ENCODE measurements around the gene RXRA.

Gene RXRA

DNA sequence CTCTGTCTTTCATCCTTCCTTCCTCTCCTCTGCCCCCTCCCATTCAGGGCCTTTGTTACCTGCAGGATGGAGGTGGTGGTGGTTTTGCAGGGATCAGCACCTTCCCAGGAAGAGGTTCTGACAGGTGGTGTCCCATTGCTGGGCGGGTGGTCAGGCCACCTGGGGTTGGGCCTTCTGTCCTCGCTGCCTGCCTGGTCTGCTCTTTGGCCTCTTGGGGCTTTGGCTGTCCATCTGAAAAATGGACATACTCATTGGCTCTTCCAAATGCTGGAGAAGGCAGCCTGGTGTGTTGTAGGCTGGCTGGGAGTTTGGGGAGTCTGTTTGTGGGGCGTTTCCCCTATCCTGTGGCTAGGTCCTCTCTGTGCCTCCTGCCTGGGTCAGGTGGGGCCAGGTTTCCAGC, 4.3 kb downstream of the RXRA start:
- Histone ChIP-seq H2AK5ac (ENCODE audit: low read length, severe bottlenecking) (peak overlapping the region; percentile 1), H2BK5ac (ENCODE audit: low read depth, low read length, poor library complexity, severe bottlenecking) (no peak overlapping the region), H3K9ac (ENCODE audit: low read length) (peak overlapping the region; percentile 92), H3K36me3 (ENCODE audit: control insufficient read depth in 1 of 2, insufficient read depth in 2 of 2, low read depth in 1 of 2, low read length in 2 of 2) (no peaks in the 10 kb centered on the region), H3K4me3 (ENCODE audit: insufficient read depth in 1 of 2, low read depth in 1 of 2, low read length in 2 of 2) (no peak overlapping the region), H3K27me3 (ENCODE audit: control insufficient read depth in 1 of 2, insufficient read depth in 1 of 2, low read length in 2 of 2) (no peaks in the 10 kb centered on the region), H3K4me1 (ENCODE audit: control insufficient read depth, insufficient read depth, low read depth, low read length) (peaks cover 85% of the 10 kb centered on the region), H3K23ac (ENCODE audit: low read length in 2 of 2) (no peak overlapping the region), H2BK15ac (ENCODE audit: low read depth, poor library complexity, severe bottlenecking) (no peak overlapping the region), H3K4me2 (ENCODE audit: low read length, poor library complexity, severe bottlenecking) (no peak overlapping the region), H4K8ac (ENCODE audit: low read length) (no peak overlapping the region), H2AFZ (ENCODE audit: low read depth, low read length) (no peak overlapping the region), H2BK12ac (ENCODE audit: low read length in 2 of 2) (no peak overlapping the region), H3K27ac (ENCODE audit: low read length, poor library complexity, severe bottlenecking) (no peak overlapping the region), H3K9me3 (ENCODE audit: control insufficient read depth, low read length) (no peaks in the 10 kb centered on the region), H4K91ac (ENCODE audit: low read length) (no peak overlapping the region), H3K14ac (ENCODE audit: low read length in 2 of 2) (no peak overlapping the region), H3K4ac (ENCODE audit: low read depth in 1 of 2, low read length in 2 of 2) (no peak overlapping the region), H3K79me1 (replicated peaks; ENCODE audit: low read length, poor library complexity, severe bottlenecking) (peaks cover 38% of the 10 kb centered on the region), H2BK120ac (ENCODE audit: low read depth, low read length) (no peak overlapping the region), H3K18ac (ENCODE audit: low read depth in 1 of 2, low read length in 2 of 2) (no peak overlapping the region)
- WGBS: 90% methylated on average over 3 of the region's 3 CpGs
- no peak for DNase-seq

GRCh38 chr9:134331186-134332025, 5.2 kb downstream of the RXRA start:
- Histone ChIP-seq H3K4me3 (ENCODE audit: insufficient read depth in 1 of 2, low read depth in 1 of 2, low read length in 2 of 2) (no peak overlapping the region), H3K27me3 (ENCODE audit: control insufficient read depth in 1 of 2, insufficient read depth in 1 of 2, low read length in 2 of 2) (no peaks in the 10 kb centered on the region), H2AK5ac (ENCODE audit: low read length, severe bottlenecking) (peak overlapping the region; percentile 26), H2BK15ac (ENCODE audit: low read depth, poor library complexity, severe bottlenecking) (no peak overlapping the region), H3K27ac (ENCODE audit: low read length, poor library complexity, severe bottlenecking) (no peak overlapping the region), H2BK12ac (ENCODE audit: low read length in 2 of 2) (no peak overlapping the region), H3K14ac (ENCODE audit: low read length in 2 of 2) (peak overlapping the region in 1 of 2 experiments; percentile 35), H3K4me1 (ENCODE audit: control insufficient read depth, insufficient read depth, low read depth, low read length) (peaks cover 91% of the 10 kb centered on the region), H2AFZ (ENCODE audit: low read depth, low read length) (no peak overlapping the region), H3K9me3 (ENCODE audit: control insufficient read depth, low read length) (no peaks in the 10 kb centered on the region), H3K4ac (ENCODE audit: low read depth in 1 of 2, low read length in 2 of 2) (peak overlapping the region in 1 of 2 experiments; percentile 18), H3K9ac (ENCODE audit: low read length) (no peak overlapping the region), H2BK120ac (ENCODE audit: low read depth, low read length) (no peak overlapping the region), H3K18ac (ENCODE audit: low read depth in 1 of 2, low read length in 2 of 2) (no peak overlapping the region), H4K91ac (ENCODE audit: low read length) (no peak overlapping the region), H3K36me3 (ENCODE audit: control insufficient read depth in 1 of 2, insufficient read depth in 2 of 2, low read depth in 1 of 2, low read length in 2 of 2) (no peaks in the 10 kb centered on the region), H4K8ac (ENCODE audit: low read length) (no peak overlapping the region), H3K79me1 (replicated peaks; ENCODE audit: low read length, poor library complexity, severe bottlenecking) (peaks cover 44% of the 10 kb centered on the region), H3K4me2 (ENCODE audit: low read length, poor library complexity, severe bottlenecking) (no peak overlapping the region), H3K23ac (ENCODE audit: low read length in 2 of 2) (no peak overlapping the region), H2BK5ac (ENCODE audit: low read depth, low read length, poor library complexity, severe bottlenecking) (no peak overlapping the region)
- DNase-seq: no peak
- WGBS: 97% methylated on average over 30 of the region's 30 CpGs

GRCh38 chr9:134332266-134332665, 6.0 kb downstream of the RXRA start:
- Histone ChIP-seq H3K4me1 (ENCODE audit: control insufficient read depth, insufficient read depth, low read depth, low read length) (peaks cover 96% of the 10 kb centered on the region), H2AK5ac (ENCODE audit: low read length, severe bottlenecking) (no peak overlapping the region), H4K91ac (ENCODE audit: low read length) (peak overlapping the region; percentile 52), H4K8ac (ENCODE audit: low read length) (no peak overlapping the region), H2BK120ac (ENCODE audit: low read depth, low read length) (no peak overlapping the region), H3K9ac (ENCODE audit: low read length) (no peak overlapping the region), H3K4me3 (ENCODE audit: insufficient read depth in 1 of 2, low read depth in 1 of 2, low read length in 2 of 2) (no peak overlapping the region), H3K18ac (ENCODE audit: low read depth in 1 of 2, low read length in 2 of 2) (no peak overlapping the region), H3K36me3 (ENCODE audit: control insufficient read depth in 1 of 2, insufficient read depth in 2 of 2, low read depth in 1 of 2, low read length in 2 of 2) (peaks cover 0 to 2% of the 10 kb centered on the region in 2 experiments), H3K9me3 (ENCODE audit: control insufficient read depth, low read length) (no peaks in the 10 kb centered on the region), H3K79me1 (replicated peaks; ENCODE audit: low read length, poor library complexity, severe bottlenecking) (peaks cover 48% of the 10 kb centered on the region), H2BK12ac (ENCODE audit: low read length in 2 of 2) (no peak overlapping the region), H3K4ac (ENCODE audit: low read depth in 1 of 2, low read length in 2 of 2) (no peak overlapping the region), H3K23ac (ENCODE audit: low read length in 2 of 2) (no peak overlapping the region), H3K27ac (ENCODE audit: low read length, poor library complexity, severe bottlenecking) (no peak overlapping the region), H2BK5ac (ENCODE audit: low read depth, low read length, poor library complexity, severe bottlenecking) (no peak overlapping the region), H3K27me3 (ENCODE audit: control insufficient read depth in 1 of 2, insufficient read depth in 1 of 2, low read length in 2 of 2) (no peaks in the 10 kb centered on the region), H2AFZ (ENCODE audit: low read depth, low read length) (no peak overlapping the region), H2BK15ac (ENCODE audit: low read depth, poor library complexity, severe bottlenecking) (no peak overlapping the region), H3K4me2 (ENCODE audit: low read length, poor library complexity, severe bottlenecking) (no peak overlapping the region), H3K14ac (ENCODE audit: low read length in 2 of 2) (no peak overlapping the region)
- no peak for DNase-seq
- 93% methylated on average over 13 of the region's 13 CpGs for WGBS

GRCh38 chr9:134332841-134333233, 6.6 kb downstream of the RXRA start:
- Histone ChIP-seq H3K18ac (ENCODE audit: low read depth in 1 of 2, low read length in 2 of 2) (no peak overlapping the region), H2AK5ac (ENCODE audit: low read length, severe bottlenecking) (no peak overlapping the region), H2BK120ac (ENCODE audit: low read depth, low read length) (no peak overlapping the region), H3K23ac (ENCODE audit: low read length in 2 of 2) (no peak overlapping the region), H3K79me1 (replicated peaks; ENCODE audit: low read length, poor library complexity, severe bottlenecking) (peaks cover 48% of the 10 kb centered on the region), H2BK5ac (ENCODE audit: low read depth, low read length, poor library complexity, severe bottlenecking) (no peak overlapping the region), H3K9ac (ENCODE audit: low read length) (peak overlapping the region; percentile 38), H3K4me3 (ENCODE audit: insufficient read depth in 1 of 2, low read depth in 1 of 2, low read length in 2 of 2) (no peak overlapping the region), H3K9me3 (ENCODE audit: control insufficient read depth, low read length) (no peaks in the 10 kb centered on the region), H2BK12ac (ENCODE audit: low read length in 2 of 2) (no peak overlapping the region), H3K4me2 (ENCODE audit: low read length, poor library complexity, severe bottlenecking) (no peak overlapping the region), H2AFZ (ENCODE audit: low read depth, low read length) (no peak overlapping the region), H4K91ac (ENCODE audit: low read length) (no peak overlapping the region), H2BK15ac (ENCODE audit: low read depth, poor library complexity, severe bottlenecking) (no peak overlapping the region), H3K4ac (ENCODE audit: low read depth in 1 of 2, low read length in 2 of 2) (no peak overlapping the region), H3K27me3 (ENCODE audit: control insufficient read depth in 1 of 2, insufficient read depth in 1 of 2, low read length in 2 of 2) (no peaks in the 10 kb centered on the region), H3K14ac (ENCODE audit: low read length in 2 of 2) (no peak overlapping the region), H3K36me3 (ENCODE audit: control insufficient read depth in 1 of 2, insufficient read depth in 2 of 2, low read depth in 1 of 2, low read length in 2 of 2) (peaks cover 4 to 5% of the 10 kb centered on the region in 2 experiments), H3K4me1 (ENCODE audit: control insufficient read depth, insufficient read depth, low read depth, low read length) (peaks cover 92% of the 10 kb centered on the region), H3K27ac (ENCODE audit: low read length, poor library complexity, severe bottlenecking) (no peak overlapping the region), H4K8ac (ENCODE audit: low read length) (no peak overlapping the region)
- no peak for DNase-seq
- WGBS: 91% methylated on average over 8 of the region's 8 CpGs

Data from mesenchymal stem cell (in vitro differentiated cells and primary cell).